Measurements from ENCODE around the gene KCNMA1. TPM values are rescaled to one million over a fixed set of nuclear protein-coding genes. Genes with fewer than 3 reads are reported as not detected.

KCNMA1 gene
- total RNA-seq, 1 donor from 2014 or later: 0.39 TPM

DNA sequence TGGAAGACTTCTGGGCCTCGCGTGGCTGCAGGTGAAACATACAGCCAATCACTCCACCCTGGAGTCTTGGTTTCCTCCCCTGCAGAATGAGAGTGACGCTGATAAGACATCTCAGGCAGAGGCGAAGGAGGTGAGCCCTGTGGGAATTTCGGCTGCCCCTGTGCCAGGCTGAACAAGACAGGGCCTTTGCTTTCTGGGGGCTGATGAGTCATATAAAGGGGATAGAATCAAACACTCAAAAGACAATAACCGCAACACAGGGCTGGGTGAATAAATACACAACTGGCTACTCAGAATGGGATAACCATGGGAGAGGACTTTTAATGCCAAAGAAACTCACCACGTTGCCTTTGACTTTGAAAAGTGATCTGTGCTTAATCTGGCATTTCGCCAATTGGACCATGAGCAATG is 143.8 kb downstream of the KCNMA1 start:
- intact Hi-C loops (cut with micrococcal nuclease): no loop called here

DNA sequence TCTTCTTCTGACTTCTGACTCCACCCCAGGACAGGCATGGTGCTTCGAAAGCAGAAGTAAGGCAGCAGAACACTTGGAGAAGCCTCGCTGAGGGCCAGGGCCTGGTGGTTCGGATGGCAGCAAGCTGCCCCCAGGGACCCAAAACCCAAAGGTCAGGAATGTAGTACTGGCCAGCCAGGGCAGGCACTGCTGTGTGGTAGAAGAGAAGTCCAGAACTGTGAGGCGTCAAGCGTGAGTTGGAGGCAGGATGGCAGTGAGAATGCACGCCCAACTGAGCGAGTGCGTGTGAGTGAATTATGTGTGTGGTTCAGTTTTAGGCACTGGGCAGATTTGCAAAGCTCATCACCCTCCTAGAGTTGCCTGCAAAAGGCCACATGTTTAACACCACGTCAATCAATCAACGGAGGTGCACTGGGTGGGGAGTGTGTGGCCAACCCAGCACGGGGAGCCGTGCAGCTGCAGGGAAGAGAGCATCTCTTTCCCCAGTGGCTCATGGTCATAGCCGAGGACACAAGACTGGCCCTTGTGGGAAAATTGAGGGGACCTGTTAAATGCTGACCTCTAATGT is 144.3 kb downstream of the KCNMA1 start:
- intact Hi-C loops (cut with micrococcal nuclease): no loop called here

DNA sequence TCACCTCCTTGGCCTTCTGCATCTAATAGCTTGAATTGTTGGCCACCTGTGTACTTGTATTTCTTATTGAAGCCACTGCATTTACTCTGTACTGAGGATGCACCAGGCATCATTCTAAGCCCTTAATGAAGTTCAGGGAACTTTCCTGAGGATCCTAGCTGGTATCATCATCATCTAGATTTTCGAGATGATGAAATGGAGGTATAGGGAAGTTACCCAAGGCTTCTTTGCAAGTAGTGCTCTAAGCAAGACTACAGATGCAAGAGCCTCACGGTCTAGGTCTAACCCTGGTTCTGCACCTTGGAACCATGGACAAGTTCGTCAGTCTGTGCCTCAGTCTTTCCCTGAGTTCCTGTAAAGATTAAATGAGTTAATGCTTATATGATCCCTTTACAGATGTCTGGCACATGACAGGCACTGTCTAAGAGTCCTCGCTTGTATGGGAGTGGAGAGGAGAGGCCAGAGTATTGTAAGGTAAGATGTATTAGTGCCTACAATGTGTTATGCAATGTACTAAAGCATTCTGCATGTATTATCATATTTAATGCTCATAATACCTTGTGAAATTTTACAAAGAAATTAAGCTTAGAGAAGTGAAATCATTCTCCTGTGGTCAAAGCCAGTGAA is 145.1 kb downstream of the KCNMA1 start:
- intact Hi-C loops (cut with micrococcal nuclease): no loop called here

DNA sequence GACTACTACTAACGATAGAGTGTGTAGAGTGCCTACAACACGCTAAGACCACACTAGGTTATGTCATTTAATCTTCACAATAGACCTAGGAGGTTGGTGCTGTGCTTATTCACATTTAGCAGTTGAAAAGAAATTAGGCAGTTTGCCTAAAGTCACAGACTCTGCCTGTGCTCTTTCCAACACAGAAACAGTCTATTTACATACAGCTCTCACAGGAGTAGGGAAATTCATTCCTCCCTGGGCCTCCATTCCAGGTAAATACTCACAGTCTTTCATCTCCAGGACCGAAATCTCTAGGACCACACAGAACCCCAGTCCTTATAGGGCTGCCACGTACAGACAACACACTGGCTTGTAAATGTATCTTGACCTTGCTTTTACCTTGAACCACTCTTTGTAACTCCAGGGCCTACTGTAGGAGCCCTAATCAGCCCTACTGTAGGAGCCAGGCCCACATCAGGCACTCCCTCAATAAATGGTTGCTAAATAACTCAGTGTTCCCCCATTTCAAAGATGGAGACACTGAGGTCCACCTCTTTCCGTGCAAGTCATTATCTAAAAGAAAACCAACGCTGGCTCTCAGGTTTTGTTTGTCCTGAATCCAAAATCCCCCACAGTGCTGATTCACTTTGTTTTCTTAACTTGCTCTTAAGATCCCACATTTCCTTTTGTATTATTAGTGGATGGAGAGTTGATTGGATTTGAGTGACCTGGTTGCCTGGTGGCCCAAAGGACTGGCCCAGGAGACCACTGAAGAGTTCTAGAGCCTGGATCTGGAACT is 146.9 kb downstream of the KCNMA1 start:
- intact Hi-C loops (cut with micrococcal nuclease): no loop called here

DNA sequence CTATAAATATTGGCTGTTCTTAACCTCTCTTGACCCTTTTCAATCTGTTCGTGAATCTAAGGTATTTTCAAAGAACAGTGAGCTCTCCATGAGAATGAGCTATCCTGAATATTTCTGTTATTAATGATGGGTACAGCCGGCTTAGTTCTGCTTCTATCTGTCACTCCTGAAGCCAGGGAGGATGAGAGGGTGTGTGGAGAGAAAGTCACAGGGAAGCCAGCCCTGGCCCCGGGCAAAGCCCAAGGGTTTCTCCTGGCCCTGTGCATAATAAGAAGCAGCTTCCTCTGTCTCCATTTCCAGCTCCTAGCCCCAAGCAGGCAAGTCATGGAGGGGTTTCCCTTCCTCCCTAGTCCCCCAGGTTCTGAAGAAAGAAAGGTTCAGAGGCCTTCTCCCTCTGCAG is 151.1 kb downstream of the KCNMA1 start:
- intact Hi-C loops (cut with micrococcal nuclease): no loop called here

DNA sequence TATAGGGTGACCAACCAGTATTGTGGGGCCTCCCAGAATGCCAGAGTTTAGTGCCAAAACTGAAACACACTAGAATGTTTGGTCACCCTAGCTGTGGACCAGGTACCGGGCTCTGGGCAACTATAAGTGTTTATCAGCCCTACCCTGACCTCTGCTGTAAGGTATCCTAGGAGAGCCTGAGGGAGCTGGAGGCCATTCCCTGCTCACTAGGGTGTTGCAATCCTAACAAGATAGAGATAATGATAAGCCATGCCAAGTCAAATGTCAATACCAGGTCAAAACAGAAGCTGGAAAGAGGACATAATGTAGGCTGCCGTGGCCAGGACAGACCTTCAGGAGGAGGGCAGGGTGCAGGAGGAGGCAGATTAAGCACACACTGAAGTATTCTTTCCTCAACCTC is 151.8 kb downstream of the KCNMA1 start:
- intact Hi-C loops (cut with micrococcal nuclease): no loop called here

DNA sequence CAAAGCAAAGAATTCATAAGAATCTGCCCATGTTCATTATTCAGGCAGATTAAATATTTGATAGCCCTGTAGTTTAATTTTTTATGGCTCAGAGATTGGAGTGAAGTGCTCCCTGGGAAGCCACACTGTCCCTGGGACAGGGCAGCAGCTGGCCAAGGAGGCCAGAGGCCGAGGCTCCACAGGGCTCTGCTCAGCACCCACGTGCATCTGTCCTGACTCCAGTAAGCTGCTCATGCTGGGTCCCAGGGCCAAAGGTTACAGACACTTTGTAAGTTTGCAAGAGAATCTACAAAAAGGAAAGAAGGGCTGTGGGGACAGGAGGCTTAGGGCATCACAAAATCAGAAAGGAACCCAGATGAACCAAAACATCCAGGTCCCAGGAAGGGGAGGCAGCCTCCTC is 155.5 kb downstream of the KCNMA1 start:
- intact Hi-C loops (cut with micrococcal nuclease): no loop called here

DNA sequence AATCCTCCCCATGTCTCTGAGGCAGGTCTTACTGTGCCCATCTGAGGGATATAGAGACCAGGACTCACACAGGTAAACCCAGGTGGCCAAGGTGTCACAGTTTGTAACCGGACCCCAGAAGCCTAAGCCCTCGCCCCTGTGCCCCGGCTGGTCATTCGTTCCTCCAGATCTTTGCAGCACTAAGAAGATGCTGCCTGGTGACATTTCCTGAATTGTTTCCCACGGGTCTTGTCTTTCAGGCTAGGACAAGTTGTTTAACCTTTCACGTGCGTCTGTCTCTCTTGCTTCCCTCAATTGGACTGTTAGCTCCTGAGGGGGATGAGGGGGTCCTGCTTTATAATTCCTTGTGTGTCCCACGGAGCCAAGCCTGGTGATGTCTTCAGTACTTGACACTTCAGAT is 158.0 kb downstream of the KCNMA1 start:
- intact Hi-C loops (cut with micrococcal nuclease): no loop called here

DNA sequence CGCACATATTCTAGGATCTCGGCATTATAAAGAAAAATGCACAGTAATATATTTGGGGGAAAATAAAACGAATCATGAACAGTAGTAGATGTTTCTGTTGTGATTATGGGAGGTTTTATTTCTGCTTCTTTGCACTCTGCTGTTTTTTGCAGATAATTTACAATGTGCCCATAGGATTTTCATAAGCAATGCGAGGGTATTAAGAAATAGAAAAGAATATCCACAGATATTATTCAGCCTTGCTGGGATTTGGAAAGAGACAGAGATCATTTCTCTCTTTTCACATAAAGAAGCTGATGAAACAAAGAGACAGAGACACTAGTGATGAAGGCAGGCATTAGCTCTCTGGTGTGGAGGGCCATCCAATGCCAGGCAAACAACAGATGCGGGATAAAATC is 158.6 kb downstream of the KCNMA1 start:
- intact Hi-C loops (cut with micrococcal nuclease): no loop called here

DNA sequence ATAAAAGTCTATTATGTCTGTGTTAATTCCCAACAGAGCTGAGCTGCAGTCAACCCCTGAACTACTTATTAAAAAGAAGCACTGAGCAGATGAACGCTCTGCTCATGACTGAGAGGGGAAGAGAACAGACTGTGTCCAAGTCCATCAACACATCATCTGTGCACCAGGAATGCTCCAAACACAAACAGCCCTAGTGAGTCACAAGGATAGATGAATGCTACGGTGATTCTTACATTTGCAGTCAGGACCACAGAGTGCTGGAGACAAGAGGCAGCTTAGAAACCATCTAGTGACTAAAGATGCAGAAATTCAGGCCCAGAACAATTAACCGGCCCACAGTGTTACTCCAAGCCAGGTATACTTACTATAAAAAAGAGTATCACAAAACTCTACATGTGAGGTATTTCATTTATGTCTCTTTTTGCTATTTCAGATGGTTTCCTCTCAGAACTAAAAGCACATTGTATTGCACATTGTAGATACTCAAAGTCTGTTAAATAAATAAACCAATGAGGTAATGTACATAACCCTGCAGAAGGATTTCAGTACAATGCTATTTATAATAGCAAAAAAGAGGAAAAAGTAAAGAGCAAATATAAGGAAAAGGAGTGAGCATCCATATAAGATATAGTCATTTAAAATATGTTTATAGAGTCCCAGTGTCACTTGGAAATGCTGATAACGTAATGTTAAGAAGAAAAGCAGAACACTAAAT is 159.2 kb downstream of the KCNMA1 start:
- intact Hi-C loops (cut with micrococcal nuclease): no loop called here

DNA sequence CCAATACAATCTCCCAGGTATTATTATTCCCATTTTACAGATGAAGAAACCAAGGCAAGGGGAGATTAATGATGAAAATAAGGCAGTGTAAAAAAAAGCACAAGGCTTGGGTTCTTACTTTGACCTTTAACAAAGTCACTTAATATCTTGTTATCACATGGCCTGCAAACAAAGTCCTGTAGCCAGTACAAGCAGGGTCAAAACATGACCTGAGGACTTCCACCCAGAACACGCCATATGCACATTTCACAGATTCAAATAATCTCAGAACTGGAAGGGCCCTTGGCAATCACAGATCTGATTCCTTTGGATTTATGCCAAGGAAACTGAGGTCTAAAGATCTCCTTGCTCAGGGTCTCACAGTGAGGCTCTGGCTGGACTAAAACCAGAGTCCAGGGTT is 162.1 kb downstream of the KCNMA1 start:
- intact Hi-C loops (cut with micrococcal nuclease): no loop called here

DNA sequence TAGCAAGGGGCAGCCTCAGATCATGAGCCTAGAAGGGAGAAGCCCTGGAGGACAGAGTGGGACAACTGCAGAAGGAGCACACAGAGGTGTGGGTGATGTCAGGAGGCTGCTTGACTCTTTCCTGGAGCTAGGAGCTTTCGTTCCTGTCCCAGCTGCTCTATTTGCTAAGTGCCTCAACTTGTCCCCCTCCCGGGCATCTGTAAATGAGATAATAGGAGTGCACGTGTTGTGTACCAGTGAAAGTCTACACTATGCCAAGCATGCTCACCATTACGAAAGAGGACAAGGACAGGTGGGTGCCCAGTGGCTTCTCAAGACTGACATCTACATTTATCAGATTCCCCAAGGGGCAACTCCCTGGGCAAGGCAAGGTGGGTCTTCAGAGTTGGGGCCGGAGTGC is 162.7 kb downstream of the KCNMA1 start:
- intact Hi-C loops (cut with micrococcal nuclease): no loop called here

DNA sequence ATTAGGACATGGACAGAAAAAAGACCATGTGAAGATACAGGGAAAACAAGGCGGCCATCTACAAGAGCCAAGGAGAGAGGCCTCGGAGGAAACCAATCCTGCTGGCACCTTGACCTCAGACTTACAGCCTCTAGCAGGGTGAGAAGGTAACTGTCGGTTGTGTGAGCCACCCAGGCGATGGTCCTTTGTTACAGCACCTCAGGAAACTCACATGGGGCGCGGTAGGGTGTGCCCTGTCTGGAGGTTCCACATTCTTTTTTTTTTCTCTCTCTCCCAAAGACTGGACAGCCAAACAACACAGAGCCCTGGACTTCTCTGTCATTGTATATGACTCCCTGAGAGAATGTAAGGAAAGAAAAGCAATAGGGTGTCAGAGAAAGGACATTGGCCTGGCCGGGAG is 163.2 kb downstream of the KCNMA1 start:
- intact Hi-C loops (cut with micrococcal nuclease): no loop called here

DNA sequence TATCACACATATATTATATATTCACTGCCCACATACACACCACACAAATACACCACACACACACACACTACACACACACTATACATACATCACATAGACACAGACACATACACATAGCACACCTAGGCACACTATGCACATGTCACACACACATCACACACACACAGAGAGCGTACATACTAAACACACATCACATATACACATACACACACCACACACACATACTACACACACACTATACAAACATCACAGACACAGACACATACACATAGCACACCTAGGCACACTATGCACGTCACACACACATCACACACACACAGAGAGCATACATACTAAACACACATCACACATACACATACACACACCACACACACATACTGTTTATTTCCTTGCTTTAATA is 165.5 kb downstream of the KCNMA1 start:
- intact Hi-C loops (cut with micrococcal nuclease): no loop called here

DNA sequence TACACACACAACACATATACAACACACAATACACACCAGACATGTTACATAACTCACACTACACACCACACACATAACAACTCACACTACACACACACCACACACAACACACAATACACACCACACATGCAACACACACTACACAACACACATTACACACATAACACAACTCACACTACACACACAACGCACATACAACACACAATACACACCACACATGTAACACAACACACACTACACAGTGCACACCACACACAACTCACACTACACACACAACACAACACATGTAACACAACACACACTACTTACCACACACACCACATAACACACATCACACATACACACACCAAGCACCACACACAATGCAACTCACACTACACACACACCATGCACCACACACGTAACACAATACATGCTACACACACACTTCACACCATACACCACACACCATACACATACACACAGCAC is 166.5 kb downstream of the KCNMA1 start:
- intact Hi-C loops (cut with micrococcal nuclease): no loop called here

DNA sequence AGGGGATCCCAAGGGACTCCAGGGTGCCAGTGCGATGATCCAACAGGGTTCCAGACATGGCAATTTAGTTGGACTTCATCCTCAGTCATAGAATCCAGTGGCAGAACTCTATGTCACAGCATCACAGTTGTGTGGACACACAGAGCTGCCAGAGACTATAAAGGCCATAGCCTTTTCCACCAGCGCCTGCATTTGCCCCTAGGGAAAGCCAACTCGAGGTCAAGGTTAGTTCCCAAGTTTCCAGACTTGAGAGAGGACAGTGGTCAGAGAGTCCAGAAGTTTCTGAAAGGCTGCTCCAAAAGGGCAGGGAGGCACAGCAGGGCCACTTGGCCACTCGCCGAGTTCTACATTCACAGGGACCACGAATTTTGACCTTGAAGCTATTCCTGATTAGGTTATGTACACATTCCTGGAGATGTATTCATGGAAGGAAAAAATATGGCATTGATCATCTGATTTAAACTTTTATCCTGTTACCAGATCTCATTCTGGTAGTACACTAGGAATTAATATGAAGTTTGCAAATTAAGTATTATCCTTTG is 170.1 kb downstream of the KCNMA1 start:
- intact Hi-C loops (cut with micrococcal nuclease): no loop called here

DNA sequence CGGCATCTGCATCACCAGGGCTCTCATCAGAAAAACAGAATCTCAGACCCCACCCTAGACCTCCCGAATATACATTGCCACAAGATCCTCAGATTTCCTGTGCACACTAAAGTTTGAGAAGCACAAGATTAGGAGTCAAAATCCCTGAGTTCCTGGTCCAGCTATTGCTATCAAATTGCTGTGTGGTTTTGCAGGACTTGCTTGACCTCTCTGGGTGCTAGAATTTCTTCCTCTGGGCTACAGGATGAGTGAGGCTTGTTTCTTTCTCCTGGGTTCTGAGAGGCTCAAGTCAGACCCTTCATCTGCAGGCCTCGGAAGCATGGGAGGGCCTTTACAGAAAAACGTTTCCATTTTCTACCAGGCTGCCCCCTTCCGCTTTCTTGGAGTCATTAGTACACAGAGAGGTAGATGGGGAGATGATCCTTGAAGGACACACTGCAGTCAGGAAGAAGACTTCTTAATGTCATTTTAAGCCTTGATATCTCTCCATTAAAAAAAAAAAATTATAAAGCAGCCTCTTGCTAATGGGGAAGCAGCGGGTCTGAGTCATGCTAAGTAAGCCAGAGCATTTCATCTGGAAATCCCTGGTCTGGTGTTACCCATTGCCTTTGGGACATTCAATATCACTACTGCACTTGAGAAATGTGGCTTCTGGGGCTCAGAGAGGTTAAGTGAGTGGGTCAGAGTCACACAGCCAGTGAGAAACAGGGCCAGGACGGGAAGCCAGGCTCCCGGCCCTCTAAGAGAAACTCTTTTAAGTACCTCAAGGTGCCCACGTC is 173.5 kb downstream of the KCNMA1 start:
- intact Hi-C loops (cut with micrococcal nuclease): no loop called here

DNA sequence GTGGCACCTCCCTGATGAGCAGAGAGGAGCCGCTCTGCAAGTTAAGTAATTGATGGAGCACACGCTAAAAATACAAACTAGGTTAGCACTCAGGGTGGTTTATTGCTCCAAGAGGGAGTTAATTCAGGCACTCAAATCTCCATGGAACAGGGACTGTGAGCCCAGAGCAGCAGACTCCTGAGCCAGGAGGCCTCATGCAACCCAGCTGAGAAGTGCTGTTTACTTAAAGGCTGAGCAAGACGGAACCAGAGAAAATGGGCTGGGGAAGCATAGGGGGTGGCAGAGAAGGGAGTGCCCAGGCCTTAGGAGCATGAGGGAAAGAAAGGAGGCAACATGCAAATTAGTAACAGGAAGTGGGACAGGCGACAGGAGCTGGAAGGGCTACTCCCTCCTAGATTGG is 174.1 kb downstream of the KCNMA1 start:
- intact Hi-C loops (cut with micrococcal nuclease): no loop called here

DNA sequence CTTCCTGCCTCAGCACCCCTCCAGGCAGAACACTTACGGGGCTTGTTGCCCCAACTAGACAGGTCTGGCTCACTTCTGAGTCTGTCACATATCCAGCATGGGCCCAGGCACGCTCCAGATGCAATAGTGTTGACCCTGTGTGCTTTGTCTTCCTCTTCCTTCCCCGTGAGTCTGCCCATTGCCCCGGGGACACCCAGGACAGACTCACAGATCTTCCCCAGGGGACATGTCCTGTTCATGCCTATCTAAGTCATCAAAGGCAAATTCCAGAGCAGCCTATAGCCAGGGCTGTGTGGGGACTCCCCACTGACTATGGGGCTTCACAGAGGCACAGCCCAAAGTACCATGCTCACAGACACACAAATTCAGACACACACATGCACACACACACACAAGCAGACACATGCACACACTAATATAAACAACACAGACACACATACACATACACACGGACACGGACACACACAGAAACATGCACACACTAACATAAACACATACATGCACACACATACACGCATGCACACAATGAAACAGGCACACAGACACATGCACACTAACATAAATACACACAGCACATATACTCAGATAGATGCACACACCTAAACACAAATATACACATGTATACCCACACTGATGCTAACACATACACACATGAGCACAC is 175.8 kb downstream of the KCNMA1 start:
- intact Hi-C loops (cut with micrococcal nuclease): no loop called here

DNA sequence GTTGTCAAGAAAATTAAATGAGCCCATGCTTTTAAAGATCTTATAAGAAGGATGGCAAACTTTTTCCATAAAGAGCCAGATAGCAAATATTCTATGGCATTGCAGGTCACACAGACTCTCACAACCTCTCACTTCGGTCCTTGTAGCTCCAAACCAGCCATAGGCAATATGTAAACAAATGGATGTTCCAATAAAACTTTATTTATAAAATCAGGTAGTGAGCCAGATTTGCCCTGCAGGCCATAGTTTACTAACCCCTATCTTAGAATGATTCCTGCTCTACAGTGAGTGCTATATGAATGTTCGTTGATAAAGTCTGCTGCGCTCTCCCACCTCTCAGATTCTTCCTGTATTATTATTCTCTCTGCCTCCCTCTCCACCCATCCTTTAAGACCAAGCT is 177.7 kb downstream of the KCNMA1 start:
- intact Hi-C loops (cut with micrococcal nuclease): no loop called here
